HepG2 (cell line): ENCODE results near the gene PDP2. TPM values are rescaled to one million over a fixed set of nuclear protein-coding genes. Genes with fewer than 3 reads are reported as not detected.
A peak's percentile ranks its signal among the peaks of the same experiment; 100 is the strongest.

ENCODE experiments used
- FOXO1 ChIP-seq: sonication (generic); formaldehyde crosslinking; IDR thresholded peaks from 2 replicates; pipeline ENCODE4 v1.4.0; 2020; ENCODE audit warnings: missing genetic modification reagents
- KDM3A ChIP-seq: IDR thresholded peaks from 2 replicates; pipeline ENCODE4 v1.6.1; 2018; ENCODE audit warnings: low read depth, missing compliant biosample characterization
- NPAS2 ChIP-seq: sonication (generic); formaldehyde crosslinking; IDR thresholded peaks from 2 replicates; pipeline ENCODE4 v1.8.0; 2022; ENCODE audit warnings: mild to moderate bottlenecking, missing genetic modification reagents, borderline replicate concordance
- SAP130 ChIP-seq: IDR thresholded peaks from 2 replicates; pipeline ENCODE4 v1.6.1; 2016; ENCODE audit warnings: low read depth
- SNAI1 ChIP-seq: sonication (generic); formaldehyde crosslinking; IDR thresholded peaks from 2 replicates; pipeline ENCODE4 v1.5.0; 2020; ENCODE audit warnings: mild to moderate bottlenecking, missing genetic modification reagents, borderline replicate concordance
- SNRNP70 ChIP-seq: fragments of 200-400 bp; formaldehyde crosslinking; IDR thresholded peaks from 2 replicates; pipeline ENCODE4 v1.6.1; 2017; ENCODE audit warnings: mild to moderate bottlenecking, low read depth, low read length, moderate library complexity
- ZNF224 ChIP-seq: sonication (generic); formaldehyde crosslinking; IDR thresholded peaks from 2 replicates; pipeline ENCODE4 v1.5.0; 2020; ENCODE audit warnings: mild to moderate bottlenecking, missing genetic modification reagents
- ZNF232 ChIP-seq: sonication (generic); formaldehyde crosslinking; IDR thresholded peaks from 2 replicates; pipeline ENCODE4 v1.4.0; 2020; ENCODE audit warnings: missing genetic modification reagents, borderline replicate concordance
- ZNF432 ChIP-seq: sonication (generic); formaldehyde crosslinking; IDR thresholded peaks from 2 replicates; pipeline ENCODE4 v1.5.0; 2020; ENCODE audit warnings: missing genetic modification reagents, mild to moderate bottlenecking, borderline replicate concordance
- ZNF598 ChIP-seq: sonication (generic); formaldehyde crosslinking; IDR thresholded peaks from 2 replicates; pipeline ENCODE4 v1.5.1; 2020; ENCODE audit warnings: mild to moderate bottlenecking, missing genetic modification reagents, borderline replicate concordance
- polyA plus RNA-seq, 8 experiments: library from polyadenylated mRNA; depleted of rRNA in 3 of 8; stranded (reverse) in 7 of 8; unstranded in 1 of 8; fragments of >200 nt; fragmentation: Illumina TruSeq in 4 of 8; extraction: Trizol in 4 of 8; gene quantifications; 2 replicates each; pipeline versions ENCODE4 v1.2.1 to v1.2.3, GENCODE V29; 2011 to 2016; ENCODE audit warnings: low read depth in 4 of 8, missing spikeins in 1 of 8, mixed read lengths in 1 of 8; ENCODE audit not compliant: insufficient read depth in 1 of 8
- total RNA-seq, 5 experiments: library from RNA; depleted of rRNA; stranded (reverse); fragments of >200 nt; fragmentation: Illumina TruSeq; extraction: Trizol; gene quantifications; 2 replicates each; pipeline ENCODE4 v1.2.3, GENCODE V29; 2016; ENCODE audit warnings: low read depth in 1 of 5
- TF ChIP-seq, protein P1 (sequence below): sonication (generic); formaldehyde crosslinking; IDR thresholded peaks from 2 replicates; pipeline ENCODE4 v1.5.0; 2020; ENCODE audit warnings: mild to moderate bottlenecking, missing genetic modification reagents, borderline replicate concordance
- TF ChIP-seq, protein P2 (sequence below): sonication (generic); formaldehyde crosslinking; IDR thresholded peaks from 2 replicates; pipeline ENCODE4 v1.4.0; 2020; ENCODE audit warnings: mild to moderate bottlenecking, missing genetic modification reagents
- TF ChIP-seq, protein P3 (sequence below): sonication (generic); formaldehyde crosslinking; IDR thresholded peaks from 2 replicates; pipeline ENCODE4 v1.4.0; 2020; ENCODE audit warnings: missing genetic modification reagents
- TF ChIP-seq, protein P4 (sequence below): sonication (generic); formaldehyde crosslinking; IDR thresholded peaks from 2 replicates; pipeline ENCODE4 v1.8.0; 2022; ENCODE audit warnings: missing genetic modification reagents, mild to moderate bottlenecking, moderate library complexity, borderline replicate concordance
- TF ChIP-seq, protein P5 (sequence below): IDR thresholded peaks from 2 replicates; pipeline ENCODE4 v1.6.1; 2016; ENCODE audit warnings: missing compliant biosample characterization, missing genetic modification reagents, borderline replicate concordance

Gene PDP2
- total and polyA plus RNA-seq, 2 of the 13 experiments (the other 11 are each of a cell fraction or from before 2014, with no cell fraction given), result 12.8 to 15.8 TPM

DNA sequence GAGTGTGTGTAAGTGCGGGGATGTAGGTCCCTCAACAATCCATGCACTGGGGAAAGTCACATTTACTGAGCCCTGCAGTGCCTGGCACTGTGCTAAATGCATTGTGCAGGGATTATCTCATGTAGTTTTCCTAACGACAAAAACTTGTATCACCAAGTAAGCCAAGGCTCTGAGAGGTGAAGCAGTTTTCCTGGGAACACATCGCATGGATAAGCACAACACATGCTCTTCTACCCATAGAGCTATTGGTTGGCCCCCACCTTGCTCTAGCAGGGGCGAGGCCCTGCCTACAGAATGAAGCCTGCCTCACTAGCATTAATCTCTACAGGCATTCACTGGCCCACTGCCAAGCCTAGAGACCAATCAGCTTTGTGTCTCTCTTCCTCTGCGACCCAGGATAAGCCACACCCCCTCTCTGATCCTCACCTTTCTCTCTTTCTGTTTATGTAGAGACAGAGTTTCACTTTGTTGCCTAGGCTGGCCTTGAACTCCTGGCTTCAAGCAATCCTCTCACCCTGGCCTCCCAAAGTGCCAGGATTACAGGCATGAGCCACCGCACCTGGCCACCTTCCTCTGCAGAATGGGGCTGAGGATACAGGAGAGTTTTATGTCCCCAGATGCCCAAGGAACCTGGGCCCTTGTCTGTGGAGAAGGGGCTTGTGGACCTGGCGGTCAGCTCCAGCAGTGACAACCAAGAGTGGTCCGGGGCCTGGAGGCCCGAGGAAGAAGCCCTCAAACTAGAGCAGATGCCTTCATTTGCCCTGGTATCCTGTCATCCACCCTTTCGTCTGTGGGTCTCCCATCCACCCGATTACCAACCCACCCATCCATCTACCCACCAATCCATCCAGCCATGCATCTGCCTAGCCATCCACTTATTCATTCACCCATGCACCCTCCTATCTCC is 25.6 kb downstream of the PDP2 start (continued):
- TF ChIP-seq SAP130 (CRISPR knock-in tag) (peak; percentile 83), FOXO1 (peak; percentile 92), KDM3A (CRISPR knock-in tag) (0 out of 2 replicates have a peak, but pooled peaks have one; percentile 30), SNRNP70 (no peak), ZNF598 (CRISPR knock-in tag) (0 out of 2 replicates have a peak, but pooled peaks have one; percentile 22), ZNF232 (CRISPR knock-in tag) (peak; percentile 83; the same call in 1 of the 2 replicates), ZNF432 (CRISPR knock-in tag) (no peak), SNAI1 (CRISPR knock-in tag) (peak; percentile 60; the same call in 1 of the 2 replicates), NPAS2 (CRISPR knock-in tag) (no peak), ZNF224 (CRISPR knock-in tag) (no peak; the same call in 1 of the 2 replicates)
- TF ChIP-seq, protein P1, sequence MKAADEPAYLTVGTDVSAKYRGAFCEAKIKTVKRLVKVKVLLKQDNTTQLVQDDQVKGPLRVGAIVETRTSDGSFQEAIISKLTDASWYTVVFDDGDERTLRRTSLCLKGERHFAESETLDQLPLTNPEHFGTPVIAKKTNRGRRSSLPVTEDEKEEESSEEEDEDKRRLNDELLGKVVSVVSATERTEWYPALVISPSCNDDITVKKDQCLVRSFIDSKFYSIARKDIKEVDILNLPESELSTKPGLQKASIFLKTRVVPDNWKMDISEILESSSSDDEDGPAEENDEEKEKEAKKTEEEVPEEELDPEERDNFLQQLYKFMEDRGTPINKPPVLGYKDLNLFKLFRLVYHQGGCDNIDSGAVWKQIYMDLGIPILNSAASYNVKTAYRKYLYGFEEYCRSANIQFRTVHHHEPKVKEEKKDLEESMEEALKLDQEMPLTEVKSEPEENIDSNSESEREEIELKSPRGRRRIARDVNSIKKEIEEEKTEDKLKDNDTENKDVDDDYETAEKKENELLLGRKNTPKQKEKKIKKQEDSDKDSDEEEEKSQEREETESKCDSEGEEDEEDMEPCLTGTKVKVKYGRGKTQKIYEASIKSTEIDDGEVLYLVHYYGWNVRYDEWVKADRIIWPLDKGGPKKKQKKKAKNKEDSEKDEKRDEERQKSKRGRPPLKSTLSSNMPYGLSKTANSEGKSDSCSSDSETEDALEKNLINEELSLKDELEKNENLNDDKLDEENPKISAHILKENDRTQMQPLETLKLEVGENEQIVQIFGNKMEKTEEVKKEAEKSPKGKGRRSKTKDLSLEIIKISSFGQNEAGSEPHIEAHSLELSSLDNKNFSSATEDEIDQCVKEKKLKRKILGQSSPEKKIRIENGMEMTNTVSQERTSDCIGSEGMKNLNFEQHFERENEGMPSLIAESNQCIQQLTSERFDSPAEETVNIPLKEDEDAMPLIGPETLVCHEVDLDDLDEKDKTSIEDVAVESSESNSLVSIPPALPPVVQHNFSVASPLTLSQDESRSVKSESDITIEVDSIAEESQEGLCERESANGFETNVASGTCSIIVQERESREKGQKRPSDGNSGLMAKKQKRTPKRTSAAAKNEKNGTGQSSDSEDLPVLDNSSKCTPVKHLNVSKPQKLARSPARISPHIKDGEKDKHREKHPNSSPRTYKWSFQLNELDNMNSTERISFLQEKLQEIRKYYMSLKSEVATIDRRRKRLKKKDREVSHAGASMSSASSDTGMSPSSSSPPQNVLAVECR (CRISPR knock-in tag), result no peak; the same call in 1 of the 2 replicates
- TF ChIP-seq, protein P2, sequence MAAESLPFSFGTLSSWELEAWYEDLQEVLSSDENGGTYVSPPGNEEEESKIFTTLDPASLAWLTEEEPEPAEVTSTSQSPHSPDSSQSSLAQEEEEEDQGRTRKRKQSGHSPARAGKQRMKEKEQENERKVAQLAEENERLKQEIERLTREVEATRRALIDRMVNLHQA (CRISPR knock-in tag), result no peak
- TF ChIP-seq, protein P3, sequence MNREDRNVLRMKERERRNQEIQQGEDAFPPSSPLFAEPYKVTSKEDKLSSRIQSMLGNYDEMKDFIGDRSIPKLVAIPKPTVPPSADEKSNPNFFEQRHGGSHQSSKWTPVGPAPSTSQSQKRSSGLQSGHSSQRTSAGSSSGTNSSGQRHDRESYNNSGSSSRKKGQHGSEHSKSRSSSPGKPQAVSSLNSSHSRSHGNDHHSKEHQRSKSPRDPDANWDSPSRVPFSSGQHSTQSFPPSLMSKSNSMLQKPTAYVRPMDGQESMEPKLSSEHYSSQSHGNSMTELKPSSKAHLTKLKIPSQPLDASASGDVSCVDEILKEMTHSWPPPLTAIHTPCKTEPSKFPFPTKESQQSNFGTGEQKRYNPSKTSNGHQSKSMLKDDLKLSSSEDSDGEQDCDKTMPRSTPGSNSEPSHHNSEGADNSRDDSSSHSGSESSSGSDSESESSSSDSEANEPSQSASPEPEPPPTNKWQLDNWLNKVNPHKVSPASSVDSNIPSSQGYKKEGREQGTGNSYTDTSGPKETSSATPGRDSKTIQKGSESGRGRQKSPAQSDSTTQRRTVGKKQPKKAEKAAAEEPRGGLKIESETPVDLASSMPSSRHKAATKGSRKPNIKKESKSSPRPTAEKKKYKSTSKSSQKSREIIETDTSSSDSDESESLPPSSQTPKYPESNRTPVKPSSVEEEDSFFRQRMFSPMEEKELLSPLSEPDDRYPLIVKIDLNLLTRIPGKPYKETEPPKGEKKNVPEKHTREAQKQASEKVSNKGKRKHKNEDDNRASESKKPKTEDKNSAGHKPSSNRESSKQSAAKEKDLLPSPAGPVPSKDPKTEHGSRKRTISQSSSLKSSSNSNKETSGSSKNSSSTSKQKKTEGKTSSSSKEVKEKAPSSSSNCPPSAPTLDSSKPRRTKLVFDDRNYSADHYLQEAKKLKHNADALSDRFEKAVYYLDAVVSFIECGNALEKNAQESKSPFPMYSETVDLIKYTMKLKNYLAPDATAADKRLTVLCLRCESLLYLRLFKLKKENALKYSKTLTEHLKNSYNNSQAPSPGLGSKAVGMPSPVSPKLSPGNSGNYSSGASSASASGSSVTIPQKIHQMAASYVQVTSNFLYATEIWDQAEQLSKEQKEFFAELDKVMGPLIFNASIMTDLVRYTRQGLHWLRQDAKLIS (CRISPR knock-in tag), result no peak; the same call in 1 of the 2 replicates
- TF ChIP-seq, protein P4, sequence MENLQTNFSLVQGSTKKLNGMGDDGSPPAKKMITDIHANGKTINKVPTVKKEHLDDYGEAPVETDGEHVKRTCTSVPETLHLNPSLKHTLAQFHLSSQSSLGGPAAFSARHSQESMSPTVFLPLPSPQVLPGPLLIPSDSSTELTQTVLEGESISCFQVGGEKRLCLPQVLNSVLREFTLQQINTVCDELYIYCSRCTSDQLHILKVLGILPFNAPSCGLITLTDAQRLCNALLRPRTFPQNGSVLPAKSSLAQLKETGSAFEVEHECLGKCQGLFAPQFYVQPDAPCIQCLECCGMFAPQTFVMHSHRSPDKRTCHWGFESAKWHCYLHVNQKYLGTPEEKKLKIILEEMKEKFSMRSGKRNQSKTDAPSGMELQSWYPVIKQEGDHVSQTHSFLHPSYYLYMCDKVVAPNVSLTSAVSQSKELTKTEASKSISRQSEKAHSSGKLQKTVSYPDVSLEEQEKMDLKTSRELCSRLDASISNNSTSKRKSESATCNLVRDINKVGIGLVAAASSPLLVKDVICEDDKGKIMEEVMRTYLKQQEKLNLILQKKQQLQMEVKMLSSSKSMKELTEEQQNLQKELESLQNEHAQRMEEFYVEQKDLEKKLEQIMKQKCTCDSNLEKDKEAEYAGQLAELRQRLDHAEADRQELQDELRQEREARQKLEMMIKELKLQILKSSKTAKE (CRISPR knock-in tag), result peak; percentile 49; the same call in 1 of the 2 replicates
- TF ChIP-seq, protein P5, sequence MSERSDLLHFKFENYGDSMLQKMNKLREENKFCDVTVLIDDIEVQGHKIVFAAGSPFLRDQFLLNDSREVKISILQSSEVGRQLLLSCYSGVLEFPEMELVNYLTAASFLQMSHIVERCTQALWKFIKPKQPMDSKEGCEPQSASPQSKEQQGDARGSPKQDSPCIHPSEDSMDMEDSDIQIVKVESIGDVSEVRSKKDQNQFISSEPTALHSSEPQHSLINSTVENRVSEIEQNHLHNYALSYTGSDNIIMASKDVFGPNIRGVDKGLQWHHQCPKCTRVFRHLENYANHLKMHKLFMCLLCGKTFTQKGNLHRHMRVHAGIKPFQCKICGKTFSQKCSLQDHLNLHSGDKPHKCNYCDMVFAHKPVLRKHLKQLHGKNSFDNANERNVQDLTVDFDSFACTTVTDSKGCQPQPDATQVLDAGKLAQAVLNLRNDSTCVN, result no peak
